WTC11 (cell line): ENCODE data around the gene TBRG4. TPM values are rescaled to one million over a fixed set of nuclear protein-coding genes. Genes with fewer than 3 reads are reported as not detected.
A peak's percentile ranks its signal among the peaks of the same experiment; 100 is the strongest.

Source experiments
- ATAC-seq: fragments of 200-7000 bp; cut with Tn5 transposase; 2 replicates; pipeline ENCODE4 v1.10.0; 2021; ENCODE audit warnings: mild to moderate bottlenecking, moderate library complexity
- CTCF ChIA-PET: fragments of 300-600 bp; sonication (Branson Sonifier 250); formaldehyde crosslinking; loops from one replicate; lab custom pipeline; 2021; ENCODE audit warnings: antibody characterized with exemption; lab: Charles Lee
- POLR2A ChIA-PET: fragments of 350-600 bp; sonication (Branson Sonifier 250); formaldehyde crosslinking; loops from one replicate; lab custom pipeline; 2021; ENCODE audit warnings: antibody characterized with exemption; lab: Charles Lee
- DNase-seq: peaks from one replicate; pipeline ENCODE4 v3.0.0; 2021; ENCODE audit warnings: low spot score
- H3K27ac Mint-ChIP-seq: 2 replicates; pipeline ENCODE4 v1.8.0; 2021; ENCODE audit warnings: mixed read lengths
- H3K27me3 Mint-ChIP-seq: 2 replicates; pipeline ENCODE4 v1.8.0; 2021; ENCODE audit warnings: low read depth, mild to moderate bottlenecking, moderate library complexity, mixed read lengths
- H3K36me3 Mint-ChIP-seq: 2 replicates; pipeline ENCODE4 v1.8.0; 2021; ENCODE audit warnings: mixed read lengths
- H3K4me1 Mint-ChIP-seq: 2 replicates; pipeline ENCODE4 v1.8.0; 2022; ENCODE audit warnings: mixed read lengths
- H3K4me3 Mint-ChIP-seq: 2 replicates; pipeline ENCODE4 v1.8.0; 2021; ENCODE audit warnings: mild to moderate bottlenecking, moderate library complexity, mixed read lengths
- H3K9me3 Mint-ChIP-seq: 2 replicates; pipeline ENCODE4 v1.8.0; 2021; ENCODE audit warnings: mixed read lengths
- ESRRA ChIP-seq: sonication (generic); formaldehyde crosslinking; IDR thresholded peaks from 2 replicates; pipeline ENCODE4 v1.8.1; 2022; ENCODE audit warnings: mild to moderate bottlenecking, missing genetic modification reagents, borderline replicate concordance
- ETV6 ChIP-seq: sonication (generic); formaldehyde crosslinking; IDR thresholded peaks from 2 replicates; pipeline ENCODE4 v1.8.1; 2022; ENCODE audit warnings: mild to moderate bottlenecking, missing genetic modification reagents
- FOXK1 ChIP-seq: sonication (generic); formaldehyde crosslinking; IDR thresholded peaks from 2 replicates; pipeline ENCODE4 v1.8.0; 2022; ENCODE audit warnings: mild to moderate bottlenecking, moderate library complexity, missing genetic modification reagents
- GABPB1 ChIP-seq: sonication (generic); formaldehyde crosslinking; IDR thresholded peaks from 2 replicates; pipeline ENCODE4 v1.8.1; 2023; ENCODE audit warnings: mild to moderate bottlenecking, missing genetic modification reagents
- GTF2I ChIP-seq: fragments of 250-450 bp; sonication (Bioruptor Pico); conservative IDR thresholded peaks from 2 replicates; pipeline ENCODE4 v1.4.0; 2021; ENCODE audit warnings: mild to moderate bottlenecking
- JUN ChIP-seq: sonication (generic); formaldehyde crosslinking; IDR thresholded peaks from 2 replicates; pipeline ENCODE4 v1.8.0; 2023; ENCODE audit warnings: mild to moderate bottlenecking, missing genetic modification reagents
- NR1H2 ChIP-seq: sonication (generic); formaldehyde crosslinking; IDR thresholded peaks from 2 replicates; pipeline ENCODE4 v1.9.0; 2021; ENCODE audit warnings: mild to moderate bottlenecking, moderate library complexity, missing genetic modification reagents
- NR3C1 ChIP-seq: sonication (generic); formaldehyde crosslinking; conservative IDR thresholded peaks from 2 replicates; pipeline ENCODE4 v1.8.1; 2023; ENCODE audit warnings: low read depth, mild to moderate bottlenecking, missing genetic modification reagents
- RELA ChIP-seq: sonication (generic); formaldehyde crosslinking; IDR thresholded peaks from 2 replicates; pipeline ENCODE4 v1.8.1; 2022; ENCODE audit warnings: missing genetic modification reagents, mild to moderate bottlenecking, borderline replicate concordance
- RORB ChIP-seq: fragments of 250-450 bp; sonication (Bioruptor Pico); IDR thresholded peaks from 2 replicates; pipeline ENCODE4 v1.9.0; 2021; ENCODE audit warnings: mild to moderate bottlenecking
- SMAD3 ChIP-seq: sonication (generic); formaldehyde crosslinking; IDR thresholded peaks from 2 replicates; pipeline ENCODE4 v1.8.0; 2022; ENCODE audit warnings: missing genetic modification reagents, mild to moderate bottlenecking, borderline replicate concordance
- TP53 ChIP-seq: sonication (generic); formaldehyde crosslinking; IDR thresholded peaks from 2 replicates; pipeline ENCODE4 v1.8.1; 2023; ENCODE audit warnings: mild to moderate bottlenecking, missing genetic modification reagents
- ZNF416 ChIP-seq: fragments of 250-450 bp; sonication (Bioruptor Pico); IDR thresholded peaks from 2 replicates; pipeline ENCODE4 v1.9.0; 2021; ENCODE audit warnings: mild to moderate bottlenecking, inconsistent platforms
- total RNA-seq: library from RNA; stranded (reverse); gene quantifications from 3 replicates; pipeline ENCODE4 v1.2.3, GENCODE V29; 2021
- TF ChIP-seq, protein P1 (sequence below): sonication (generic); formaldehyde crosslinking; IDR thresholded peaks from 2 replicates; pipeline ENCODE4 v1.8.0; 2023; ENCODE audit warnings: missing genetic modification reagents, mild to moderate bottlenecking, borderline replicate concordance
- TF ChIP-seq, protein P2 (sequence below): sonication (generic); formaldehyde crosslinking; IDR thresholded peaks from 2 replicates; pipeline ENCODE4 v1.8.1; 2022; ENCODE audit warnings: mild to moderate bottlenecking, moderate library complexity, missing genetic modification reagents
- TF ChIP-seq, protein P3 (sequence below): sonication (generic); formaldehyde crosslinking; IDR thresholded peaks from 2 replicates; pipeline ENCODE4 v1.8.1; 2023; ENCODE audit warnings: mild to moderate bottlenecking, missing genetic modification reagents, moderate library complexity
- TF ChIP-seq, protein P4 (sequence below): fragments of 250-450 bp; sonication (Bioruptor Pico); IDR thresholded peaks from 2 replicates; pipeline ENCODE4 v1.9.0; 2021; ENCODE audit warnings: mild to moderate bottlenecking
- TF ChIP-seq, protein P5 (sequence below): sonication (generic); formaldehyde crosslinking; IDR thresholded peaks from 2 replicates; pipeline ENCODE4 v1.8.1; 2023; ENCODE audit warnings: mild to moderate bottlenecking, missing genetic modification reagents, moderate library complexity
- TF ChIP-seq, protein P6 (sequence below): sonication (generic); formaldehyde crosslinking; IDR thresholded peaks from 2 replicates; pipeline ENCODE4 v1.8.1; 2022; ENCODE audit warnings: low read depth, missing genetic modification reagents, borderline replicate concordance

Gene TBRG4
- total RNA-seq, 1 experiment from 2014 or later: 167 TPM

DNA sequence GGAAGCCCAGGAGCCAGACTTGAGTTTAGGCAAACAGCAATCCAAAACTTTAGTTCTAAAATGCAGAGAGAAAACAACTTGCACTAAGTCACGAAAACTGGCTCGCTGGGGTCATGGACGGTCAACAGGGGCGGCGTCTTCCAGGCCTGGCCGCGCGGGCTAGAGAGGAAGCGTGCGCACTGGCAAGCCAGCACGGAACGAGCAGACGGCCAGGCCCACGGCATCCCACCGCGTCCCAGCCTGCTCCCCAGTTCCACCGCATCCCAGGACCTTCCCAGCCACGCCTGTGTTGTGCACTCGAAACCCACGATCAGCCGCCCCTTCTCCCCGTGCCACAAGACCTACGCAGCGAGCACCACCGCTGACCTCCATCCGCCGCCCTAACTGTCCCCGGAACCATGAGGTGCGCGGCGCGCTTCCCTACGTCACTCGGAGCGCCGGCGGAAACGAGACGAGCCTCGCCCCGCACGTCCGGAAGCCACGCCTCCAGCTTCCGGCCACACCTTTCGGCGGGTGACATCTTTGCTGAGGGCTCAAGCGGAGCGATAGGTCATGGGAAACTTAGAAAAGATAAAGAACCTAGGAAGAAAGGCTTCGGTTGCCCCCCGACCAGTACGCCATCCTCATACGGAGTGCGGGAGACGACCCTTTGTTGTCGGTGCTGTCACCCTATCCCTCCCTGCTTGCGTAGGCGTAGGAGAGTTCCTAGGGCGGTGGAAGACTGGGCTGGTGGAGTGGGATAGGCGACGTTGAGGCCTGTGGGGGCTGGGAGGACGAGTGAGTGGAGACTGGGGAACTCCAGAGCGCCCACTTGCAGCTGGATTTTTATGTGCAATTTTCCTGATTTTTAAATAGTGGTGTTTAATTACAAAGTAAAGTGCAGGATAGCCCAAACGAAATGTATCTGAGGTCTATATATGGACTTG, at the start of gene TBRG4 (continued):
- TF ChIP-seq, protein P1, sequence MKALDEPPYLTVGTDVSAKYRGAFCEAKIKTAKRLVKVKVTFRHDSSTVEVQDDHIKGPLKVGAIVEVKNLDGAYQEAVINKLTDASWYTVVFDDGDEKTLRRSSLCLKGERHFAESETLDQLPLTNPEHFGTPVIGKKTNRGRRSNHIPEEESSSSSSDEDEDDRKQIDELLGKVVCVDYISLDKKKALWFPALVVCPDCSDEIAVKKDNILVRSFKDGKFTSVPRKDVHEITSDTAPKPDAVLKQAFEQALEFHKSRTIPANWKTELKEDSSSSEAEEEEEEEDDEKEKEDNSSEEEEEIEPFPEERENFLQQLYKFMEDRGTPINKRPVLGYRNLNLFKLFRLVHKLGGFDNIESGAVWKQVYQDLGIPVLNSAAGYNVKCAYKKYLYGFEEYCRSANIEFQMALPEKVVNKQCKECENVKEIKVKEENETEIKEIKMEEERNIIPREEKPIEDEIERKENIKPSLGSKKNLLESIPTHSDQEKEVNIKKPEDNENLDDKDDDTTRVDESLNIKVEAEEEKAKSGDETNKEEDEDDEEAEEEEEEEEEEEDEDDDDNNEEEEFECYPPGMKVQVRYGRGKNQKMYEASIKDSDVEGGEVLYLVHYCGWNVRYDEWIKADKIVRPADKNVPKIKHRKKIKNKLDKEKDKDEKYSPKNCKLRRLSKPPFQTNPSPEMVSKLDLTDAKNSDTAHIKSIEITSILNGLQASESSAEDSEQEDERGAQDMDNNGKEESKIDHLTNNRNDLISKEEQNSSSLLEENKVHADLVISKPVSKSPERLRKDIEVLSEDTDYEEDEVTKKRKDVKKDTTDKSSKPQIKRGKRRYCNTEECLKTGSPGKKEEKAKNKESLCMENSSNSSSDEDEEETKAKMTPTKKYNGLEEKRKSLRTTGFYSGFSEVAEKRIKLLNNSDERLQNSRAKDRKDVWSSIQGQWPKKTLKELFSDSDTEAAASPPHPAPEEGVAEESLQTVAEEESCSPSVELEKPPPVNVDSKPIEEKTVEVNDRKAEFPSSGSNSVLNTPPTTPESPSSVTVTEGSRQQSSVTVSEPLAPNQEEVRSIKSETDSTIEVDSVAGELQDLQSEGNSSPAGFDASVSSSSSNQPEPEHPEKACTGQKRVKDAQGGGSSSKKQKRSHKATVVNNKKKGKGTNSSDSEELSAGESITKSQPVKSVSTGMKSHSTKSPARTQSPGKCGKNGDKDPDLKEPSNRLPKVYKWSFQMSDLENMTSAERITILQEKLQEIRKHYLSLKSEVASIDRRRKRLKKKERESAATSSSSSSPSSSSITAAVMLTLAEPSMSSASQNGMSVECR (CRISPR knock-in tag): peak; percentile 91; the same call in 1 of the 2 replicates
- TF ChIP-seq, protein P2, sequence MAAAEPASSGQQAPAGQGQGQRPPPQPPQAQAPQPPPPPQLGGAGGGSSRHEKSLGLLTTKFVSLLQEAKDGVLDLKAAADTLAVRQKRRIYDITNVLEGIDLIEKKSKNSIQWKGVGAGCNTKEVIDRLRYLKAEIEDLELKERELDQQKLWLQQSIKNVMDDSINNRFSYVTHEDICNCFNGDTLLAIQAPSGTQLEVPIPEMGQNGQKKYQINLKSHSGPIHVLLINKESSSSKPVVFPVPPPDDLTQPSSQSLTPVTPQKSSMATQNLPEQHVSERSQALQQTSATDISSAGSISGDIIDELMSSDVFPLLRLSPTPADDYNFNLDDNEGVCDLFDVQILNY: peak; percentile 77; the same call in 1 of the 2 replicates
- TF ChIP-seq NR1H2 (CRISPR knock-in tag) (no peak), SMAD3 (peak; percentile 85), RORB (no peak), RELA (CRISPR knock-in tag) (peak; percentile 81; the same call in 1 of the 2 replicates), ETV6 (CRISPR knock-in tag) (peak; percentile 93), GABPB1 (CRISPR knock-in tag) (peak; percentile 89), ESRRA (CRISPR knock-in tag) (peak; percentile 96), TP53 (CRISPR knock-in tag) (no peak), JUN (CRISPR knock-in tag) (no peak; the same call in 1 of the 2 replicates), FOXK1 (CRISPR knock-in tag) (peak; percentile 98), ZNF416 (CRISPR knock-in tag) (peak; percentile 88; the same call in 1 of the 2 replicates)
- TF ChIP-seq, protein P3, sequence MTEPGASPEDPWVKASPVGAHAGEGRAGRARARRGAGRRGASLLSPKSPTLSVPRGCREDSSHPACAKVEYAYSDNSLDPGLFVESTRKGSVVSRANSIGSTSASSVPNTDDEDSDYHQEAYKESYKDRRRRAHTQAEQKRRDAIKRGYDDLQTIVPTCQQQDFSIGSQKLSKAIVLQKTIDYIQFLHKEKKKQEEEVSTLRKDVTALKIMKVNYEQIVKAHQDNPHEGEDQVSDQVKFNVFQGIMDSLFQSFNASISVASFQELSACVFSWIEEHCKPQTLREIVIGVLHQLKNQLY: 0 out of 2 replicates have a peak, but pooled peaks have one; percentile 70
- TF ChIP-seq, protein P4, sequence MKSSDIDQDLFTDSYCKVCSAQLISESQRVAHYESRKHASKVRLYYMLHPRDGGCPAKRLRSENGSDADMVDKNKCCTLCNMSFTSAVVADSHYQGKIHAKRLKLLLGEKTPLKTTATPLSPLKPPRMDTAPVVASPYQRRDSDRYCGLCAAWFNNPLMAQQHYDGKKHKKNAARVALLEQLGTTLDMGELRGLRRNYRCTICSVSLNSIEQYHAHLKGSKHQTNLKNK (CRISPR knock-in tag): no peak
- TF ChIP-seq, protein P5, sequence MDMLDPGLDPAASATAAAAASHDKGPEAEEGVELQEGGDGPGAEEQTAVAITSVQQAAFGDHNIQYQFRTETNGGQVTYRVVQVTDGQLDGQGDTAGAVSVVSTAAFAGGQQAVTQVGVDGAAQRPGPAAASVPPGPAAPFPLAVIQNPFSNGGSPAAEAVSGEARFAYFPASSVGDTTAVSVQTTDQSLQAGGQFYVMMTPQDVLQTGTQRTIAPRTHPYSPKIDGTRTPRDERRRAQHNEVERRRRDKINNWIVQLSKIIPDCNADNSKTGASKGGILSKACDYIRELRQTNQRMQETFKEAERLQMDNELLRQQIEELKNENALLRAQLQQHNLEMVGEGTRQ (CRISPR knock-in tag): peak; percentile 52

DNA sequence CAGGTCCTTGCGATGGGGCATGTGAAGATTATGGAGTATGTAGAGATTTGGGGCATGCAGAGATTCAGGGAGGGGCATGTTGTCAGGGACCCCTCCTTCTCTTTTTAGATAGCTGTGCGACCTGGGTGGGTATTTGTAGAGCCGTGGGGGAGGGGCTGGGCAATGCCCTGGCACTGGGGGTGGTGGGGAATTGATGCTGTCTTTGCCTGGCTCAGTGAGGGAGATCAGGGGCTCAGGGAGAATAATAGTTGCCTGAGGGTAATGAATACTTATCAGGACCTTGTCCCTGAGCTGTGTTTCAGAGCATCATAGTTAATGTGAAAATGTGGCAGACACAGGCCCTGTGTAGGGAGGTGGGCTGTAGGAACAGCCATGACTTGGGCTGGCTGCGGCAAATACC, 49.6 kb upstream of the TBRG4 start:
- Mint-ChIP-seq H3K4me1 (peaks cover 10% of the 10 kb centered on the region; the same call in 1 of the 2 replicates), H3K9me3 (peaks cover 18% of the 10 kb centered on the region), H3K27ac (no peak overlapping the region), H3K4me3 (no peak overlapping the region), H3K27me3 (peaks cover 36% of the 10 kb centered on the region), H3K36me3 (no peaks in the 10 kb centered on the region)
- no peak for DNase-seq
- no peak for ATAC-seq
- TF ChIP-seq GTF2I (CRISPR knock-in tag) (no peak), NR3C1 (CRISPR knock-in tag) (no peak)
- TF ChIP-seq, protein P6, sequence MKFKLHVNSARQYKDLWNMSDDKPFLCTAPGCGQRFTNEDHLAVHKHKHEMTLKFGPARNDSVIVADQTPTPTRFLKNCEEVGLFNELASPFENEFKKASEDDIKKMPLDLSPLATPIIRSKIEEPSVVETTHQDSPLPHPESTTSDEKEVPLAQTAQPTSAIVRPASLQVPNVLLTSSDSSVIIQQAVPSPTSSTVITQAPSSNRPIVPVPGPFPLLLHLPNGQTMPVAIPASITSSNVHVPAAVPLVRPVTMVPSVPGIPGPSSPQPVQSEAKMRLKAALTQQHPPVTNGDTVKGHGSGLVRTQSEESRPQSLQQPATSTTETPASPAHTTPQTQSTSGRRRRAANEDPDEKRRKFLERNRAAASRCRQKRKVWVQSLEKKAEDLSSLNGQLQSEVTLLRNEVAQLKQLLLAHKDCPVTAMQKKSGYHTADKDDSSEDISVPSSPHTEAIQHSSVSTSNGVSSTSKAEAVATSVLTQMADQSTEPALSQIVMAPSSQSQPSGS: no peak
- ChIA-PET POLR2A (no interaction called here), CTCF (no interaction called here)
